BLaER1 treated with 17β-estradiol and CSF1 and Interleukin-3, amounts not matched to agents 10 nM and 100 nM (cell line): ENCODE data around the gene HES2.
"Not testable (repeated sequence)": the region's sequence is repeated elsewhere in the genome, so short reads cannot be mapped to it uniquely, and the experiment has no call there.

ENCODE experiments used
- H3K27ac ChIP-seq, 11 experiments: shearing (Covaris generic); formaldehyde crosslinking; 2 replicates each; pipeline ENCODE4 v1.8.1; 2022
- H3K27me3 ChIP-seq, 11 experiments: shearing (Covaris generic); formaldehyde crosslinking; 2 replicates each; pipeline ENCODE4 v1.8.1; 2022
- H3K36me3 ChIP-seq, 11 experiments: shearing (Covaris generic); formaldehyde crosslinking; 2 replicates each; pipeline ENCODE4 v1.8.1; 2022
- H3K4me1 ChIP-seq, 10 experiments: shearing (Covaris generic); formaldehyde crosslinking; 2 replicates each; pipeline ENCODE4 v1.8.1; 2022
- H3K4me2 ChIP-seq, 11 experiments: shearing (Covaris generic); formaldehyde crosslinking; 2 replicates each; pipeline ENCODE4 v1.8.1; 2022
- H3K4me3 ChIP-seq, 10 experiments: shearing (Covaris generic); formaldehyde crosslinking; 2 replicates each; pipeline ENCODE4 v1.8.1; 2022
- H3K9ac ChIP-seq, 11 experiments: shearing (Covaris generic); formaldehyde crosslinking; 2 replicates each; pipeline ENCODE4 v1.8.1; 2022
- H3K9me3 ChIP-seq, 11 experiments: shearing (Covaris generic); formaldehyde crosslinking; replicated peaks in 1 of 11; 2 replicates each; pipeline ENCODE4 v1.8.1; 2022
- H4K20me1 ChIP-seq, 11 experiments: shearing (Covaris generic); formaldehyde crosslinking; 2 replicates each; pipeline ENCODE4 v1.8.1; 2022
- Cebpa-rat ChIP-seq, 11 experiments: shearing (Covaris generic); IDR thresholded peaks; 2 replicates each; pipeline ENCODE4 v1.8.1; 2022

Gene HES2

DNA sequence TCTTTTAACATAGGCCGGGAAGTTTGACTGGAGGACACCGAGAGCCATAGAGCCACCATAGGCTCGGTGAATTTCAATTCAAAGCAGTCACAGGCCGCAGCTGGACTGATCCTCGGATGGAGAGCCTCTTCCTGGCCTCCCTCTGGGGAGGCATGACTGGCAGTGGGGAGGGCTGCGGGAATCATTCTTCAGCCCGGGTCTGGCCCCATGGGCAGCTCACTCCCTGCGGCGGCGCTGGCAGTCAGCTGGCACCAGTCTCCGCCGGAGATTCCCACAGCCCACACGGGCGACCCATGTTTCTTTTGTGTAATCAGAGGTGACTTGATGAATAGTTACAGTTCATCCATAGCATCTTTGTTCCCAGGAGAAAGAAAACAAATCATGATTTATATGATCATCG, 15.4 kb upstream of the HES2 start:
- H3K36me3 ChIP-seq, result no peaks in the 10 kb centered on the region
- peaks cover 0 to 25% (median 3%) of the 10 kb centered on the region in 11 experiments; a peak in 8 of 22 replicates for H3K27me3 ChIP-seq
- peaks cover 0 to 41% (median 0%) of the 10 kb centered on the region in 11 experiments; a peak in 8 of 22 replicates for H4K20me1 ChIP-seq
- H3K9me3 ChIP-seq, result no peaks in the 10 kb centered on the region
- no peak overlapping the region for H3K4me3 ChIP-seq
- H3K4me1 ChIP-seq, result peaks cover 20 to 48% (median 32%) of the 10 kb centered on the region in 10 experiments
- H3K27ac ChIP-seq, result no peak overlapping the region
- 0 out of 22 replicates have a peak overlapping the region, but pooled peaks of 1 of the 11 experiments have one; percentile 35 for H3K4me2 ChIP-seq
- TF ChIP-seq Cebpa-rat (IDR thresholded peaks at IDR 0.05), result no peak
- no peak overlapping the region; a peak in 1 of 22 replicates for H3K9ac ChIP-seq

DNA sequence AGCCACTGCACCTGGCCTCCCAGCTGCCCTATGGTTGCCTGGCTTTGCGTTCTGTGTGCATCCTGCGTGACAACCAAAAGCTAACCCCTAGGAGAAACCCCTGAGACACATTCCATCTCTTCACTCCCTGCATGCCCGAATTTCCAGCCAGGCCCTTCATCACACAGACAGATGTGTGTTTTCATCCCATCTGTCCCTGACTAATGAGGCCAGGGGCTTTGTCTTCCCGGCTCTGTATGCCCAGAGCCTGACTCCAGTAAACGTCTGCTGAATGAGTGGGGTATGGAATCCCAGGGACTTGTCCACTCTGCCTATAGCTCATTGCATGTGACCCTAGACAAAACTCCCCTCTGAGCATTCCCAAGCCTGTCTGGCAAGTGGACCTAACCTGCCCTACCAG, 14.5 kb upstream of the HES2 start:
- H3K4me1 ChIP-seq, result peaks cover 12 to 39% (median 22%) of the 10 kb centered on the region in 10 experiments
- no peak overlapping the region for H3K9ac ChIP-seq
- H4K20me1 ChIP-seq, result peaks cover 0 to 50% (median 0%) of the 10 kb centered on the region in 11 experiments; a peak in 8 of 22 replicates
- peak overlapping the region in 6 of 11 experiments; percentile 16 to 58 (median 25); a peak in 9 of 22 replicates for H3K4me2 ChIP-seq
- H3K27ac ChIP-seq, result no peak overlapping the region
- no peak overlapping the region for H3K4me3 ChIP-seq
- no peak for TF ChIP-seq Cebpa-rat (IDR thresholded peaks at IDR 0.05)
- H3K27me3 ChIP-seq, result peaks cover 0 to 17% (median 3%) of the 10 kb centered on the region in 11 experiments; a peak in 9 of 22 replicates
- H3K9me3 ChIP-seq, result no peaks in the 10 kb centered on the region
- no peaks in the 10 kb centered on the region for H3K36me3 ChIP-seq

DNA sequence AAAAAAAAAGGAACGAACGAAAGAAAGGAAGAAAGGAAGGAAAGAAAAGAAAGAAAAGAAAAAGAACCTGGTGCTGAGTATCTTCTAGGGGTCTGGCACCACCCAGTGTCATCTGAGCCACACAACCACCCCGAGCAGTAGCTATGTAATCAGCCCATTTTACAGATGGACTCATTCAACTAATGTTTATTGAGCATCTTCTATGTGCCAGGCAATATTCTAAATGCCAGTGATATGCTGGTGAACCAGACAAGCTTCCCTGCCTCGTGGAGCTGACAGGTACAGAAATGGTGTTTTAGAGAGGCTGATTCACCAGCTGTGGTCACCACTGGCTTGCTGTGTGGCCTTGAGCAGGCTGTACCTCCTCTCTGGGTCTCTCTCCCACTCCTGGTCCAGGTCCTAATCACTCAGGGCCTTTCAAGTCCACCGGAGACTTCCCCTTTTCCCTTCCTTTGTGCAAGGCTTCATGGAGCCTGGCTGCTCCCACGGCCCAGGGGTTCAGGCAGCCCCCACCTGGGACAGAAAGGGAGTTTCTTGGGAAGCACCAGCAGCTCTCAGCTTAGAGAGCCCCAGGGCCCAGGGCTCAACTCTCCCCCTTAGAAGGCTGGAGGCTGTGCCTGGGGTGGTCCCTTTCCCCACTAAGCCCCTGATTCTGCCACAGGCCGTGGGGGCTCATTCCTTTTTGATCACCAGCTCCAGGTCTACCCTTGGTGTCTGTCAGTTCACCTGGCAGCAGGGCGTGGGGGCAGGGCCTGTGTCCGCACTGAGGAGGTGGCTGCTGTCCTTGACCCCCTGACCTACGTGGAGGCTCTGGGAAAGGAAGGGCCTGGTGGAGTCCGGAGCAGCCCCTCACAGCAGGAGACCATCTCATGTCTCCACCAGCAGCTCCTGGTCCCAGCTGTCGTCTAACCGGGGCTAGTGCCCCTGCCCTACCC, 12.2 kb upstream of the HES2 start:
- H3K36me3 ChIP-seq, H3K27ac ChIP-seq, H3K4me2 ChIP-seq, H3K4me3 ChIP-seq, H3K9ac ChIP-seq, H3K9me3 ChIP-seq: not testable (repeated sequence)
- peaks cover 0 to 55% (median 0%) of the 10 kb centered on the region in 11 experiments; a peak in 7 of 22 replicates for H4K20me1 ChIP-seq
- H3K4me1 ChIP-seq, result peaks cover 4 to 27% (median 16%) of the 10 kb centered on the region in 10 experiments; a peak in 16 of 20 replicates
- H3K27me3 ChIP-seq, result peaks cover 0 to 33% (median 11%) of the 10 kb centered on the region in 11 experiments; a peak in 14 of 22 replicates

DNA sequence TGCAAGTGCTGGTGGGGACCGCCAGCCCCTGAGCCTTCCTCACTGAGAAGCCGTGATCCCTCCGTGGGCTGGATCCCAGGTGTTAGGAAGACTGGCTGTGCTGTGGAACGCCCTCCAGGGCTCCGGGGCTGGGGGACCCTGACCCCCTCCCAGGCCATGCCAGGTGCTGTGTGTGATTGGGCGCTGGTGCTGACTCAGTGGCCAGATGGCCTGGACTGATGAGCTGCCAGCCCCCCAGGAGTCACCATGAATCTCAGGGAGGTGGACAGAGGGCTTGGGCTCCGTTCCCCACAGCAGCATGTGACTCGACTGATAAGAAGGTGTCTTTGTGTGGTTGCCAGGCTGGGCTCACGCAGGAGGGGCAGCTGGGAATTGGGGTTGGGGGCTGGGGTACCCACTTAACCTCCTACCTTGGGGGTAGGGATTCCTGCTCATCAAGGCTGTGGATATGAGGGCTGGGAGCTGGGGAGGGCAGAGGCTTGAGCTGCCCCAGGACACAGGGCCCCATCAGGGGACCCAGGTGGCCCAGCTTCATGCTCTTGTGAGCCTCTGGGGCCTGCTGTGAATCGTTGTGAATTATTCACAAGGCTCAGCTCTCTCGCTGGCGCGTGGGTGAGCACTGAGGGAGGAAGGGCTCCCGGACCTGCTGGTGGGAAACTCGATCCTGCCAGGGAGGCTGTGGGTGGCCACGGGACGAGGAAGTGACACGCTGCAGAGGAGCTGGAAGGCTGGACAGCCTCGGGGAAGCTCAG, 10.1 kb upstream of the HES2 start:
- not testable (repeated sequence) for H3K36me3 ChIP-seq, H3K4me3 ChIP-seq, H3K9ac ChIP-seq, H3K9me3 ChIP-seq, H3K27ac ChIP-seq
- Histone ChIP-seq H4K20me1 (peaks cover 0 to 65% (median 19%) of the 10 kb centered on the region in 11 experiments; a peak in 16 of 22 replicates), H3K4me1 (peaks cover 12 to 45% (median 37%) of the 10 kb centered on the region in 10 experiments; a peak in 19 of 20 replicates), H3K27me3 (peaks cover 15 to 53% (median 32%) of the 10 kb centered on the region in 11 experiments), H3K4me2 (peak overlapping the region in 2 of 11 experiments; percentile 7 to 37; a peak in 4 of 22 replicates)

DNA sequence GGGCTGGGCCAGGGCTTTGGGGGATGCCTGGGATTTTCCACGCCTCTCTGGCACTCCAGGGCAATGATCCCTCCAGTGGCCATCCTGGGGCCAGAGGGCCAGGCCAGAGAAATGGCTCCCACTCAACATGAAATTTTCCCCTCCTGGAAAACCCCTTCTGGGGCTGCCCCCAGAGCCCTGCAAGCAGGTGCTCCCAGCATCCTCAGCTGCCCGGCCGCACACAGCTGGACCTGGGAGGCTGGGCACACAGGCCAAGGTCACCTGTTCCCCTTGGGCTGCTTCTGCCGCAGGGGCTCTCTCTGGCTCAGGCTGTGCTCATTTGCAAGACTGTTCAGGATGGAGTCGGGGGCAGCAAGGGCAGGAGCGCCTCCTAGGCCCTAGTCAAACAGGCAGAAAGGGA, 8.7 kb upstream of the HES2 start:
- H3K4me3 ChIP-seq, H3K9ac ChIP-seq, H3K27ac ChIP-seq, H3K36me3 ChIP-seq, H3K4me2 ChIP-seq, H3K9me3 ChIP-seq: not testable (repeated sequence)
- peaks cover 23 to 45% (median 41%) of the 10 kb centered on the region in 10 experiments for H3K4me1 ChIP-seq
- peaks cover 29 to 61% (median 46%) of the 10 kb centered on the region in 11 experiments for H3K27me3 ChIP-seq
- peaks cover 0 to 66% (median 28%) of the 10 kb centered on the region in 11 experiments; a peak in 17 of 22 replicates for H4K20me1 ChIP-seq

DNA sequence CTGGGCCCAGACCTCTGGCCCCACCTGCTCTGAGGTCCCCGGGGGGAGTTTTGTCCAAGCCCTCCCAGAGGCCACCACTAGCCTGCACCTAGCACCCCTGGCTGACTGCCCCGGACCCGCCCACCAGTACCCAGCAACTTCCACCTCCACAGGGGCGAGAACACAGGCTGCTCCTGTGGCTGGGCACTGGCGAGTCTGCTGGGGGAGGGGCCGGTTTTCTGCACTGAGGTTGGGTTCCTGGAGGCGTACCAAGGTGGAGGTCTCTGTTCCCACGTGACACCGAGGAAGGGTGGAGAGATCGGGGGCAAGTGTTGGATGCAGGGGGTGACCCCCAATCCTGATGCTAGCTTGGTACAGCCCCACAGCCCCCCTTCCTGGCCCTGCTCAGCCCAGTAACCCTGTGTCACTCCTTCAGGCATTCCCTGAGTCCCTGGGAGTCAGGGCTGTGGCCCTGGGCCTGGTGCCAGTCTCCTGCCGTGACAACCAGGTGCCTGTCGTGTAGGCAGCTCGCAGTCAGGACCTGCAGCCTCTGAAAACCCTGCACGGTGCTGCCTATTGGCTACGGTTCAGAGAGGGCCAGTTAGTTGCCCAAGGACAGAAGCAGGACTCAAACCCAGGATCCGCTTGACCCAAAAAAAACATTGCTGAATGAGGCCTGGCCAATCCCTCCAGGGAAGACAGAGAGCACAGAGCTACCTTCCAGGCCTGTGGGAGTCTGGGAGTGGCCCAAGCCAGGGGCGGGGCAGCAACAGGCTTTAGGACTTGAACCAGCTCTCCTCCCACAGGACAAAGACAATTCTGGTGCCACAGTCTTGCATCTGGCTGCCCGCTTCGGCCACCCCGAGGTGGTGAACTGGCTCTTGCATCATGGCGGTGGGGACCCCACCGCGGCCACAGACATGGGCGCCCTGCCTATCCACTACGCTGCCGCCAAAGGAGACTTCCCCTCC, 8.0 kb upstream of the HES2 start:
- Histone ChIP-seq H3K4me3 (no peak overlapping the region), H3K36me3 (no peaks in the 10 kb centered on the region), H3K27me3 (peaks cover 36 to 68% (median 53%) of the 10 kb centered on the region in 11 experiments), H3K27ac (no peak overlapping the region), H3K9me3 (no peaks in the 10 kb centered on the region), H3K9ac (no peak overlapping the region), H3K4me2 (peak overlapping the region in 8 of 11 experiments; percentile 41 to 95 (median 90); a peak in 15 of 22 replicates), H3K4me1 (peaks cover 31 to 52% (median 48%) of the 10 kb centered on the region in 10 experiments), H4K20me1 (peaks cover 0 to 72% (median 35%) of the 10 kb centered on the region in 11 experiments; a peak in 17 of 22 replicates)
- TF ChIP-seq Cebpa-rat (IDR thresholded peaks at IDR 0.05), result no peak

DNA sequence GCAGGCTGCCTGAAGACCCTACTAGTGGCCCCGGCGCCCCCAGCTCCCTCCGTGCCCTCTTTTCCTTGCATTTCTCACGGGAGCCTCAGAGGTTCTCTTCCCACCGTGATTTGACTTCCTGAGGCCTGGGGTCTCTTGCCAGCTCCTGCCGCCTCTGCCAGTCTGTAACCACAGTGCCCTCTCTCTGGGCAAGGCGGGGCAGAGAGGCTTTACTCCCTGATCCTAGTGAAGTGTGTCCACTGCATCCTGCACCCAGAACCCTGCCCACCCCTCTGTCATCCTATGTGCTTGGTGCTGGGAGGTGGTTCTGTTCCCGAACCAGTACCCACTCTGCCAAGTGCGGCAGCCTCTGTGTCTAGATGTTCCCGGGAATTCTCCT, 7.2 kb upstream of the HES2 start:
- TF ChIP-seq Cebpa-rat (IDR thresholded peaks at IDR 0.05), result no peak
- H3K4me1 ChIP-seq, result peaks cover 33 to 53% (median 50%) of the 10 kb centered on the region in 10 experiments
- peaks cover 43 to 76% (median 61%) of the 10 kb centered on the region in 11 experiments for H3K27me3 ChIP-seq
- no peak overlapping the region for H3K4me3 ChIP-seq
- H3K36me3 ChIP-seq, result no peaks in the 10 kb centered on the region
- H3K9ac ChIP-seq, result peak overlapping the region in 1 of 11 experiments; percentile 18; a peak in 1 of 22 replicates
- peak overlapping the region in 9 of 11 experiments; percentile 17 to 95 (median 90); a peak in 18 of 22 replicates for H3K4me2 ChIP-seq
- no peak overlapping the region for H3K27ac ChIP-seq
- peaks cover 0 to 80% (median 35%) of the 10 kb centered on the region in 11 experiments; a peak in 17 of 22 replicates for H4K20me1 ChIP-seq
- no peaks in the 10 kb centered on the region for H3K9me3 ChIP-seq
